ENCODE data around the gene SP3. TPM values are rescaled to one million over a fixed set of nuclear protein-coding genes. Genes with fewer than 3 reads are reported as not detected.

The SP3 gene
- total and polyA plus RNA-seq, 7 experiments from 2014 or later, result 82.6 to 158 (median 128) TPM

DNA sequence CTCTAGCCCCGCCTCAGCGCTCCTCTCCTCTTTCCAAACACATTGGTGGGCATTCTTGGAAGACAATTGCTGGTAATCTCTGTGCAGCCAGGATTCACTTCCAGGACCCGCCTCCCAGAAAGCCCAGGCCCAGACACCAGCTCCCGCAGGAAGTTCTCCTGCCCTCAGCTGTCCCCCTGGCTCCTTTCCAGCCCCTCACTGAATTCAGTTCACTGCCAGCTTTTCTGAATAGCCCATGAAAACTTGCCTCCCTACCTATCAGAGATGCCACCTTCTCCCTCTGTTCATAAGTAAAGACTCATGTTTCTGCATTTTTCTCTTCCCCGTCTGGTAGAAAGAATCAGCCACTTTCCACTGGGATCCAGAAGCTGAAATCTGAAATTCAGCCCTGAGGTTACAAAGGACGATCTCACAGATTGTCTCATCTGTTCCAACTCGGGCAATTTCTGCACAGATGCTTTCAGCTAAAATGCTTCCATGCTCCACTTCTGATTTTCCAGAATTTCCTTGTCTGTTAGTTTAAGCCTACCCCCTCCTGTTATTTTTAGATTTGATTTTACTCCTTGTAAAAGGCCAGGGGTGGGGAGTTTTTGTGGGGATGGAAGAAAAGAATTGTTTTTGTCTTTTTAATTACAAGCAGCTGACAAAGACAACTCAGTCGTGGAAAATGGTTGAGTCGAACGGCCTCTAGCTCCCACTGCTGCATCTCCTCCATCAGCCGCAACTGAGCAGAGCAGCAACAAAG lies 98.1 kb downstream of the SP3 start:
- Histone ChIP-seq H3K9me3 (ENCODE audit: control insufficient read depth in 2 of 3, low read length in 3 of 3) (no peaks in the 10 kb centered on the region), H3K4me1 (ENCODE audit: control insufficient read depth in 2 of 2, insufficient read depth in 2 of 2, low read length in 2 of 2) (no peaks in the 10 kb centered on the region), H3K4me3 (ENCODE audit: low read length) (no peak overlapping the region), H3K27ac (ENCODE audit: low read depth, low read length) (no peak overlapping the region), H3K27me3 (ENCODE audit: control insufficient read depth in 2 of 2, insufficient read depth in 2 of 2, low read length in 2 of 2) (no peaks in the 10 kb centered on the region), H3K36me3 (ENCODE audit: control insufficient read depth in 2 of 3, insufficient read depth in 3 of 3, low read length in 3 of 3) (no peaks in the 10 kb centered on the region)
- ATAC-seq (no peak), DNase-seq (no peak)
- peaks cover 0 to 2% (median 0%) of the 10 kb centered on the region in 7 donors for H3K4me1 Mint-ChIP-seq
- ChIA-PET CTCF (no interaction called here), POLR2A (no interaction called here)
- H3K27me3 Mint-ChIP-seq, result peaks cover 16 to 26% (median 22%) of the 10 kb centered on the region in 5 donors
- H3K4me3 Mint-ChIP-seq, result no peak overlapping the region
- H3K9me3 Mint-ChIP-seq, result no peaks in the 10 kb centered on the region
- intact Hi-C loops (cut with micrococcal nuclease), result no loop called here
- H3K27ac Mint-ChIP-seq, result no peak overlapping the region
- H3K36me3 Mint-ChIP-seq, result no peaks in the 10 kb centered on the region

DNA sequence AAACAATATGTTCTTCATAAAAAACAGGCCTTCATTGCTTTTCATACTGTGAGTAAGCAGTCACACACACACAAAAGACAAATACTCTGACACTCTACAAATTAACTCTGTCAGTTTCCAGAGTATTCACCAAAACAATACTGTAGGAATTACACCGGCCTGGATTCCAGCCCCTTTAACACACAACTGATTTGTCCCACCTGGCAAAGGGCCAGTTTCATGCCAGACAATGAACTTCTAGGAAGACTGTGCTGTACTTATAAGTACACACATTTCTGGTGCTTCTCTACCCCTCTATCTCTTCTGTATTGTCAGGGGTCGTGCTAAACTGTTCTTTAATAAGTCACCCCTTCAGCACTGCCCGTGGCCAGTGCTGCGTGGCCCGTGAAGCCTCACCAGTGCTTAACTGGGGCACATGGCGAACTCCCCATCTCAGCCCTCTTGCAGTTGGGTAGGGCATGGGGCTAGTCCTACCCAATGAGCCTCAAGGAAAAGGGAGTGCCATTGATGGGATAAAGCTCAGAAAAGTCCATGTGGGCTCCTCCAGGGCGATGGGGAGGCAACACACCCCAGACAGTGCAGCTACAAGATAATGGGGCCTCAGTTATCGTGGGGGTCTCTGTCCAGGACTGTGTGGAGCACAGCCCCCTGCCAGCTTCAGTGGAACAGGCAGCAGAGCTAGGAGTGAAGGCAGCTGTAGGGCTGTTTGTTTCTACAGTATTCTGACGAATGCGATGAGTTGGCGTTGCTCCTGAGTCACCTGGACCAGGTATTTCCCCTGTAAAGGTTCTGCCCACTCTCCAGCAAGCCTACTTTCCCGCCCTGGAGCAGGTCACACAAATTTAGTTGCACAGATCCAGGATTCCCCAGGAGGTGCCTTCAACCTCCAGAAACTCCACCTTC lies 99.0 kb downstream of the SP3 start:
- ATAC-seq, result no peak
- Histone ChIP-seq H3K9me3 (ENCODE audit: control insufficient read depth in 2 of 3, low read length in 3 of 3) (no peaks in the 10 kb centered on the region), H3K27me3 (ENCODE audit: control insufficient read depth in 2 of 2, insufficient read depth in 2 of 2, low read length in 2 of 2) (no peaks in the 10 kb centered on the region), H3K4me3 (ENCODE audit: low read length) (no peak overlapping the region), H3K4me1 (ENCODE audit: control insufficient read depth in 2 of 2, insufficient read depth in 2 of 2, low read length in 2 of 2) (no peaks in the 10 kb centered on the region), H3K36me3 (ENCODE audit: control insufficient read depth in 2 of 3, insufficient read depth in 3 of 3, low read length in 3 of 3) (no peaks in the 10 kb centered on the region), H3K27ac (ENCODE audit: low read depth, low read length) (no peak overlapping the region)
- Mint-ChIP-seq H3K27me3 (peaks cover 16 to 26% (median 21%) of the 10 kb centered on the region in 5 donors), H3K27ac (no peak overlapping the region), H3K4me1 (peaks cover 0 to 2% (median 0%) of the 10 kb centered on the region in 7 donors), H3K9me3 (no peaks in the 10 kb centered on the region), H3K36me3 (no peaks in the 10 kb centered on the region), H3K4me3 (no peak overlapping the region)
- intact Hi-C loops (cut with micrococcal nuclease), result no loop called here
- POLR2A ChIA-PET, result no interaction called here
- CTCF ChIA-PET, result no interaction called here
- no peak for DNase-seq

DNA sequence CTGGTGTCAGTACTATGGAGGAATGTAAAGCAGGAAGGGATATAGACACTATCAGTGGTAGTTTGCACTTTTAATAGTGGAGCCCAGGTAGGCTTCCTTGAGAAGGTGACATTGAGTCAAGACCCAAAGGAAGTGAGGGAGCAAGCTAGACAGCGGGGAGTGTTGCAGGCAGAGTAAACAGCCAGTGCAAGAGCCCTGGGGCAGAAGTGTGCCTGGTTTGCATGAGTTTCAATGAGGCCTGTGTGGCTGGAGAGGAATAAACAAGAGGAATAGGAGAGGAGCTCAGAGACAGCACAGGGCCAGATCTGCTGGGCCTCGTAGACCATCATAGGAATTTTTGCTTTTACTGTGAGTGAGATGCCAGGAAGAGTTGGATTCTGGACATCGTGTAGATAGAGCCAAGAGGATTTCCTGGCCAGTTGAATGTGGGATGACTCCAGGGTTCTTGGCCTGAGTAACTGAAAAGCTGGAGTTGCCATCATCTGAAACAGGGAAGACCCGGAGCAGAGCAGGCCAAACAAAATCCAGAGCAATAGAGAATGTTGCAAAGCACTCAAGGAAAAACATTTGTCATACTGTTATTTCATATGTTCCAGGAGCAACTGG lies 102.5 kb downstream of the SP3 start:
- H3K9me3 ChIP-seq (ENCODE audit: control insufficient read depth in 2 of 3, low read length in 3 of 3), result no peaks in the 10 kb centered on the region
- no peak overlapping the region for H3K27ac Mint-ChIP-seq
- intact Hi-C loops (cut with micrococcal nuclease), result no loop called here
- peaks cover 8 to 20% (median 16%) of the 10 kb centered on the region in 5 donors for H3K27me3 Mint-ChIP-seq
- no peaks in the 10 kb centered on the region for H3K27me3 ChIP-seq (ENCODE audit: control insufficient read depth in 2 of 2, insufficient read depth in 2 of 2, low read length in 2 of 2)
- no peak overlapping the region for H3K27ac ChIP-seq (ENCODE audit: low read depth, low read length)
- no peaks in the 10 kb centered on the region for H3K4me1 ChIP-seq (ENCODE audit: control insufficient read depth in 2 of 2, insufficient read depth in 2 of 2, low read length in 2 of 2)
- no peaks in the 10 kb centered on the region for H3K9me3 Mint-ChIP-seq
- peaks cover 0 to 16% (median 0%) of the 10 kb centered on the region in 7 donors for H3K4me1 Mint-ChIP-seq
- H3K36me3 Mint-ChIP-seq, result no peaks in the 10 kb centered on the region
- ATAC-seq (no peak), DNase-seq (no peak)
- ChIA-PET POLR2A (no interaction called here), CTCF (interaction anchor here (0.6 kb wide), 3 partner anchors 14 to 462 kb away, joined by 3 read pairs; no protein-coding TSS in a partner anchor)
- H3K36me3 ChIP-seq (ENCODE audit: control insufficient read depth in 2 of 3, insufficient read depth in 3 of 3, low read length in 3 of 3), result no peaks in the 10 kb centered on the region
- no peak overlapping the region for H3K4me3 Mint-ChIP-seq
- no peak overlapping the region for H3K4me3 ChIP-seq (ENCODE audit: low read length)

DNA sequence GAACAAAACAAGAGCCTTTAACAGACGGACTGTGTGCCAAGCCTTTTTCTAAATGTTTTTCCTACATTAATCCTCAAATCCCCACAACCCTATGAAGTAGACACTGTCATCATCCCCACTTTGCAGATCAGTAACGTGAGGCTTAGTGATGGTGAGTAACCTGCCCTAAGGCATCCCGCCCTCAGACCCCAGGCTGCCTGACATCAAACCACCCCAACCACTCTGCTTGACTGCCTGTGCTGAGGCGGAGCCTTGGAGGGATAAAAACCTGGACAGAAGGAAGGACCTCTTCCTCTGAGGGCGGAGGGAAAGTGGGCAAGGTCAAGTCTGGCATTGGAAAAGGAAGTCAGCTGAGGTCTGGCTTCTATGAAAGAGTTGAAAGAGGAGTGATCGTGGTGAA lies 104.6 kb downstream of the SP3 start:
- no peak overlapping the region for H3K27ac ChIP-seq (ENCODE audit: low read depth, low read length)
- POLR2A ChIA-PET, result no interaction called here
- no peak for ATAC-seq

DNA sequence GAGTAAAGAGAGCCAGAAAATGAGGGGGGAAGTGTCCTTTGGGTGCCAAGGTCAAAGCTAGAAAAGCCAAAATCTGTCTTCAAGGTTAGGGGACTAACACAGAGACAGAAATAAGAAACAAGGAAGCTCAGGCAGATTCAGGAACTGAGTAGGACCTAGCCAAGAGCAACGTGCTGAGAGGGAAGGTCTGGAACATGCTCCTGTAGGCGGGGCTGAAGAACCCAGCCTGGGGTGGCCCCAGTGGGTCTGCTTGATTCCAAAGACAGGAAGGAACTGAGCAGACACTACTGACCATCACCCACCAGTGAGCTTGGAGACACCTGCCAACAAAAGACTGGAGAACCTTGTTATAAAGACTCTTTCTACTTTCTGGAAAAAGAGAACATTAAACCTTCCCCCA lies 105.1 kb downstream of the SP3 start:
- Mint-ChIP-seq H3K27ac (no peak overlapping the region), H3K27me3 (peaks cover 0 to 13% (median 9%) of the 10 kb centered on the region in 5 donors), H3K4me3 (no peak overlapping the region), H3K36me3 (no peaks in the 10 kb centered on the region), H3K9me3 (no peaks in the 10 kb centered on the region), H3K4me1 (peaks cover 0 to 16% (median 0%) of the 10 kb centered on the region in 7 donors)
- no peak overlapping the region for H3K27ac ChIP-seq (ENCODE audit: low read depth, low read length)
- ChIA-PET POLR2A (no interaction called here), CTCF (no interaction called here)
- H3K4me3 ChIP-seq (ENCODE audit: low read length), result no peak overlapping the region
- DNase-seq (no peak), ATAC-seq (peak; percentile 38)
- H3K9me3 ChIP-seq (ENCODE audit: control insufficient read depth in 2 of 3, low read length in 3 of 3), result no peaks in the 10 kb centered on the region
- H3K27me3 ChIP-seq (ENCODE audit: control insufficient read depth in 2 of 2, insufficient read depth in 2 of 2, low read length in 2 of 2), result no peaks in the 10 kb centered on the region
- H3K36me3 ChIP-seq (ENCODE audit: control insufficient read depth in 2 of 3, insufficient read depth in 3 of 3, low read length in 3 of 3), result no peaks in the 10 kb centered on the region
- H3K4me1 ChIP-seq (ENCODE audit: control insufficient read depth in 2 of 2, insufficient read depth in 2 of 2, low read length in 2 of 2), result no peaks in the 10 kb centered on the region
- intact Hi-C loops (cut with micrococcal nuclease), result no loop called here

More for the DNA sequence above, 104.6 kb downstream of the SP3 start:
- no peak overlapping the region for H3K4me3 ChIP-seq (ENCODE audit: low read length)
- Mint-ChIP-seq H3K36me3 (no peaks in the 10 kb centered on the region), H3K4me3 (no peak overlapping the region), H3K27me3 (peaks cover 0 to 13% (median 9%) of the 10 kb centered on the region in 5 donors), H3K4me1 (peaks cover 0 to 16% (median 0%) of the 10 kb centered on the region in 7 donors), H3K27ac (no peak overlapping the region), H3K9me3 (no peaks in the 10 kb centered on the region)
- intact Hi-C loops (cut with micrococcal nuclease), result no loop called here
- no peaks in the 10 kb centered on the region for H3K9me3 ChIP-seq (ENCODE audit: control insufficient read depth in 2 of 3, low read length in 3 of 3)
- no peak for DNase-seq
- H3K27me3 ChIP-seq (ENCODE audit: control insufficient read depth in 2 of 2, insufficient read depth in 2 of 2, low read length in 2 of 2), result no peaks in the 10 kb centered on the region
- no peaks in the 10 kb centered on the region for H3K4me1 ChIP-seq (ENCODE audit: control insufficient read depth in 2 of 2, insufficient read depth in 2 of 2, low read length in 2 of 2)
- H3K36me3 ChIP-seq (ENCODE audit: control insufficient read depth in 2 of 3, insufficient read depth in 3 of 3, low read length in 3 of 3), result no peaks in the 10 kb centered on the region
- CTCF ChIA-PET, result no interaction called here

DNA sequence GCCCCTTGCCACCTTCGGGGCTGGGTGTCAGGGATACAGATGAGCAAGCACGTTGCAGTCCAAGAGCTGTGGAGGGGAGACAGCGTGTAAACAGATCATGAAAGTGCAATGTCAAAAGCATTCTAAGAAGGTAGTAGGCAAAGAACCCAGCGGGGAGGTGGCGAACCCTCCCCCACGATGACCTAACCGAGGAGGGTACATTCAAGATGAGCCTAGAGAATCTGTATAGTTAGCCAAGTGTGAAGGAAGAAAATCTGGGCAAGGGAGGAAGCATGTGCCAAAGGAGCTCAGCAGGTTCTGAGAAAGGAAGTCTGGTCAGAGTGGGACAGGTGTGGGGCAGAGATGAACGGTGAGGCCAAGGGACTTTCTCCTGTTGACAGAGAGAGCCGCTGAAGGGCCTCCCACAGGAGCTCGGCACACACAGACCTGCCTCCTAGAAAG lies 106.9 kb downstream of the SP3 start:
- ChIA-PET POLR2A (no interaction called here), CTCF (no interaction called here)
- DNase-seq (no peak), ATAC-seq (no peak)
- H3K4me1 Mint-ChIP-seq, result peaks cover 0 to 16% (median 0%) of the 10 kb centered on the region in 7 donors
- no peak overlapping the region for H3K4me3 Mint-ChIP-seq
- H3K4me1 ChIP-seq (ENCODE audit: control insufficient read depth in 2 of 2, insufficient read depth in 2 of 2, low read length in 2 of 2), result no peaks in the 10 kb centered on the region
- H3K4me3 ChIP-seq (ENCODE audit: low read length), result no peak overlapping the region
- no peaks in the 10 kb centered on the region for H3K36me3 Mint-ChIP-seq
- no peak overlapping the region for H3K27ac Mint-ChIP-seq
- H3K9me3 Mint-ChIP-seq, result no peaks in the 10 kb centered on the region
- intact Hi-C loops (cut with micrococcal nuclease), result no loop called here
- H3K36me3 ChIP-seq (ENCODE audit: control insufficient read depth in 2 of 3, insufficient read depth in 3 of 3, low read length in 3 of 3), result no peaks in the 10 kb centered on the region
- H3K27me3 ChIP-seq (ENCODE audit: control insufficient read depth in 2 of 2, insufficient read depth in 2 of 2, low read length in 2 of 2), result no peaks in the 10 kb centered on the region
- H3K9me3 ChIP-seq (ENCODE audit: control insufficient read depth in 2 of 3, low read length in 3 of 3), result no peaks in the 10 kb centered on the region
- peaks cover 0 to 13% (median 10%) of the 10 kb centered on the region in 5 donors for H3K27me3 Mint-ChIP-seq
- H3K27ac ChIP-seq (ENCODE audit: low read depth, low read length), result no peak overlapping the region

Measured in naive thymus-derived CD4-positive, alpha-beta T cell (primary cell).